HG03025 (cell line): ENCODE data around the gene COL23A1.

Experiments
- ATAC-seq: cut with Tn5 transposase; IDR thresholded peaks from one replicate; pipeline ENCODE4 v1.9.1; 2021; ENCODE audit warnings: mild to moderate bottlenecking, moderate library complexity; ENCODE audit not compliant: unreplicated experiment, low FRiP score

COL23A1 gene

DNA sequence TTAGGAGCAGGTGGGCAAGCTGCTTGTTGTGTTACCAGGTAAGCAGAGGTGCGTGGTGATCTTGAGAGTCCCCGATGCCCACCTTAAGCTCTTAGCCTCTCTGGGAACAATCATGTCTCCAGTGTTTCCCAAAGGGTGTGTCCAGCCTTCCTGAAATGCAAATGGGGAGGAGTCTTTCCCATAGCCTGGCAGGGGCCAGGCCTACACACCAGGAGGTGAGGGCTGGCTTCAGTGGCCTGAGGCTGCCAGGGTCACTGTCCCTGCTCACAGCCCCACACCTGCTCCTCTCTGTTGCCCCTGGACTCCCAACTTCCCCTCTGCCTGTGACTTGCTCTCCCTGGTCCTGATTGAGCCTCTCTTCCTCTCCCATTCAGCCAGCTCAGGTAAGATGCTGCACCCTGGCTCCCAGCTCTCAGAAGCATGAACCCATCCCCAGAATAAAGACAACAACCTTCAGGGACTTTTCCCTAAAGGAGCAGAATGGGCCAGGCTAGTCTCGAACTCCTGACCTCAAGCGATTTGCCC is 291.8 kb downstream of the COL23A1 start:
- ATAC-seq: no peak

DNA sequence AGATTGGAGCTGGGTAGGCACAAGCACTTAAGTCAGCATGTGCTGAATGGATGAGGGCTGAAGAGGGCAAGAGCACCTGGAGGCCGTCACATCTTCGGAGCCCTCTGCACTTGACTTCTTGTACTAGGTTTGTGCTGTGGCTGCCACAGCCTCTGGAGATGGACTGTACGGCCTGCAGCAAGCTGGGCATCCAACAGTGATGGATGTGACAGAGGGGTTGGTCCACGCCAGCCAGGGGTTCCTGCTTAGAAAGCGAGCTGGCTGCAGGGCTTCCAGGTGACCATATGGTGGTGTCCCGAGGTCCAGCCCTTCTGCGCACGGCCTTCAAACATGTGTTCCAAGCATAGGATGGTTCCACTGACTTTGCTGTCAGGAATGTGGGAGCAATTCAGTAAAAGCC is 292.4 kb downstream of the COL23A1 start:
- ATAC-seq: no peak

DNA sequence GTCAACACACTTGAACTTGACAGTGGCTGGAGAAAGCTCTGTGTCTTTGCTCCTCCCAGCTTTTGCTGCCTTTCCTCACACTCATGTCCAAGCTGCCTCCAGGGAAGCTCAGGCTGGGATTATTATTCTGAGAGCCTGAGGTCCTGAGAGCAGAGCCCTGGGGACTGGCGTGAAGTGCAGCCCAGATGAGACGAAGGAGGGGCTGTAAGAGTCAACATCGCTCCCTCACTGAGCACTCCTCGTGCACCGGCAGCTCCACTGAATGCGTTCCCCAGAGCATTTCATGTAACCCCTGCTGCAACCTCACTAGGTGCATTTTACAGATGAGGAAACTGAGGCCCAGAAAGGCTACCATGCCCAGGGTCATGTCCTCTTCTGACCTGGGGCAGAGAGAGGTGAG is 294.1 kb downstream of the COL23A1 start:
- no peak for ATAC-seq

DNA sequence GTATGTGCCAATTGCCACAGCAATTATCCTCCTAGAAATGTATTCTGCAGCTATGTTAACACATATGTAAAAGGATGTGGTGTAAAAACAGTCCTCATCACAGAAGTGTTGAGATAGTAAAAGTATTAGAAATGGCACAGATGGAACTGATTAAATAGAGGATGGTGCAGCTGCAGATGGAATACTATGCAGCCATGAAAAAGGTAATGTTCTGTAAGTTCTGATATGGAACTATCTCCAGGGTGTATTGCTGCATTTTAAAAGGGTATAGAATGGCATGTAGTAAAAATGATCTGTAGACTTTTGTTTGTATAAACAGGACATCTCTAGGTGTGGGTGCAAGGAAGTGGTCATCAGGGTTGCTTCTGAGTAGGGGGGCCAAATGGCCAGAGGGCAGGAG is 294.6 kb downstream of the COL23A1 start:
- ATAC-seq: no peak

DNA sequence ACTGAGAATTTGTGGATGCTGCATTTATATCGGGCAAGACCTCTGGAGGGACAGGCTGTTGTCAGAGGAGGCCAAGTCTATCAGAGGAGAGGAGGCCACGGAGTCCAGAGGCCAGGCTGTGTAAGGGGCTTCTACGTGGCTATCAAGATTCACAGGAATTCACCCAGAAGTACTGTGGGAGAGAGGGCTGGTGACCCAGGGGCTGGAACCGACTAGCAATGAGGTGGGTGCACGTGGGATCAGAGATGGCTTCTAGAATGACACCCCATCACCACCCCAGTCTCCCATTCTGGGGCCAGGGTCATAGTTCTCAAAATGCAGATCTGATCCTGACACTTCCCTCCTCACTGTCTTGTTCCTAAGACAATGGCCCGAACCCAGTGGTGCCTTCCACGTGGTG is 296.4 kb downstream of the COL23A1 start:
- ATAC-seq: no peak

DNA sequence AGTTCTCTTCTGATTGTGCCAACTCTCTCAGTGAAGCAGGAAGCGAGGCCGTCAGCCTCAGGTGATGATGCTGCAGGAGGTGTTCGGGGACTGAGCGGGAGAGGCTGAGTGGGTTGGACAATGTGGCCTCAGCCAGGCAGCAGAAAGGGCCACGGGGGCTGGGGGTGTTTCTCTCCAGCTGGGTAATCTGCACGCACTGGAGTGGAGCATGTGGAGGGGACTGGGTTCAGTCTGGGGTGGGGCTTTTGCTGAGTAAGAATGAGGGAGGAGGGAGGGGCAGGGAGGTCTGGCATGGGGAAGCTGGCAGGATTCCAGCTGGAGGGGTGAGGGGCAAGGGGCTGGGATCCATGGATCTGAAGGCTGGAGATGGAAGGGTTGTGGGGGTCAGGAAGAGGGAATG is 296.8 kb downstream of the COL23A1 start:
- ATAC-seq: no peak

DNA sequence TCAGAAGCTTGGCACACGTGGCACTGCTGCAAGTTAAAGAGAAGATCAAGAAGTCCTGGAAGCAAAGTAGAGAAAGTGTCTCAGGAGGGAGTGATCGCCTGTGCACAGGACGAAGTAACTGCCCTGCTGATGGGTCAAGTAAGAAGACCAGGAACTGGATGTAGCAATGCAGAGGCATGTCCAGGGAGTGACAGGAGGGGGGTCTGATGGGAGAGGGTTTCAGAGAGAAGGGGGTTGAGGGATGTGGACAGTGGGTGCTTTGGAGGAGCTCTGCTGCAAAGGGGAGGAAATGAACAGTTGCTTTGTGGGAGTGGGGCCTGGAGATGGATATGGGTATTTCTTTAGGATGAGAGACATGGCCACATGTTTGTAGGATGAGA is 297.4 kb downstream of the COL23A1 start:
- ATAC-seq: no peak

DNA sequence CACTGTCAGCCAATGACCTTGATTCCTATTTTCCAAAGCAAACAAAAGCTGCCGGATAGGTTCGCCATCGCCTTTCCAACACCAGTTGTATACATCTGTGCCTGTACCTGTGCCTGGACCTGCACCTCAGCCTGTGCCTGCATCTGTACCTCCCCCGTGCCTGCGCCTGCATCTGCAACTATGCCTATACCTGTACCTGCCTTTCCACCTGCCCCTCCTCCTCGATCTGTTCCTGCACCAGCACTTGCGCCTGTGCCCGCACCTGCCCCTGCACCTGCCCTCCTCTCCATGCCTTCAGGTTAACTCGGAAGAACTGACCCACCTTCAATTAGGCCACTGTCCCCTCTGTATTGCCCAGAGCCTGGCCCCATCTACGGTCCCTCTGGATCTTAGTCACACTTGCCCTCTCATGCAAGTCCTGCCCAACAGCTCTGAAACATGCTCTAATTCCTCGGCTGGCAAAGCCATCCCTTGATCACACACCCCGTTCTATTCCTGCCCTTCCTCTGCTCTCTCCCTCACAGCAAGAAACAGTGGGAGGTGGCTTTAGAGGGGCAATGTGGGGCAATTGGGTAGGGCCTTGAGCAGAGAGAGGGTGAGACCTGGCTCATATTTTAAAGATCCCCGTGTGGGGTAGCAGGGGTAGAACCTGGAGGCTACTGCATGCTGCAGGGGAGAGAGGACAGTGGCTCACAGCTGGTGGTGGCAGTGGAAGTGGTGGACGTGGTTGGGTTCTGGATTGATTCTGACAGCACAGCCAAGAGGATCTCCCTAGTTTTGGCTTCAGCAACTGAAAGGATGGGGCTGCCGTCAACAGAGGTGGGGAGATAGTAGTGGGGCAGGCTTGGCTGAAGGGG is 298.0 kb downstream of the COL23A1 start:
- ATAC-seq: no peak

DNA sequence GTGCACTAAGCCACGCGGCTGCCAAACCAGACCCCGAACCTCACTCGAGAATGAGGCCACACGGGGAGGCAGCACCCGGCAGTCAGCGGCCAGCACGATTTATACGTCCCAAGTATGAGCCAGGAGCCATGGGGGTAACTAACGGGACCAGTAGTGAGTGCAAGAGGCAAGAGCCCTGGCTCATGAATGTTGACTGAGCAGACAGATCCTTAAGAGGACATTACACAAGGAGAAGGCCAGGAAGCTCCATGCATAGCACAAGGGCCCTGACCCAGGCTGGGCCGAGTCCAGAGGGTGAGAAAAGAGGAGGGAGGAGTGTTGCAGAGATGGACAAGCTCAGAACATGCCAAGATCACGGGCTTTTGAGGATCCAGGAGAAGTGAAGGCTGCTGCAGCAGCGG is 299.0 kb downstream of the COL23A1 start:
- ATAC-seq: no peak

DNA sequence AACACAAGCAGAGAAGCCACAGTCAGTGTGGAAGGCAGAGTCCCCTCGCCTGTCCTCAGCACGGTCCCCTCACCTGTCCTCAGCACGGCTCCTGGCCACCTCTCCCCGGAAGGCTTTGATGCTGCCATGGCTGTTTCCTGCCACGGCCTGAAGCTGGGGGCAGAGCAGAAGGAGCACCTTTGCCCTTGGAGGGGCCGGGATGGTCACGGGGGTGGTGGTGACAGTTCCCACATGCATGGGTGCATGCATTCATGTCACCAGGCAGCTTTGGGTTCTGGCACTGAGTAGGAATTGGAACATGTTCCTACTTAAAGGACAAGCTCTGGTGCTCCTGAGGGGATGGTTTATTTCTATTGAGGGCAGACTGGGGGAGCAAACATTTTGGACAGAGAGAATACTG is 299.8 kb downstream of the COL23A1 start:
- no peak for ATAC-seq

DNA sequence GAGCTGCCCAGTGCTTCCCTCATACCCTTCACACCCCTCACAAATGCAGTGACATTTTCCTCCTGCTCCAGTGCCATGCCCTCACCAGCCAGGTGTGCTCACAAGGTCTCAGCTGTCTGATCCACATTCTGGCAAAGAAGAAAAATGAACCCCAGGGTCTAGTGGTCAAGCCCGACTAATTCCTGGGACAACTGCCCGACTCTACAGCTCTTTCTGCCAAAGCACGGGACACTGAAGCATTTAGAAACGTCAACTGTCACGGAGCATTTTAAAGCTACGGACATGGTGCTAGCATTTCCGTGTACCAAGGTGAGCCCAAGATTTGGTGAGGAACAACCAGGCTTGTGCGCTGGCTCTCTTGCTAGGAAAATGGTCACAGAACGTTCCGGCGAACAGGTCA is 300.8 kb downstream of the COL23A1 start:
- ATAC-seq: no peak

DNA sequence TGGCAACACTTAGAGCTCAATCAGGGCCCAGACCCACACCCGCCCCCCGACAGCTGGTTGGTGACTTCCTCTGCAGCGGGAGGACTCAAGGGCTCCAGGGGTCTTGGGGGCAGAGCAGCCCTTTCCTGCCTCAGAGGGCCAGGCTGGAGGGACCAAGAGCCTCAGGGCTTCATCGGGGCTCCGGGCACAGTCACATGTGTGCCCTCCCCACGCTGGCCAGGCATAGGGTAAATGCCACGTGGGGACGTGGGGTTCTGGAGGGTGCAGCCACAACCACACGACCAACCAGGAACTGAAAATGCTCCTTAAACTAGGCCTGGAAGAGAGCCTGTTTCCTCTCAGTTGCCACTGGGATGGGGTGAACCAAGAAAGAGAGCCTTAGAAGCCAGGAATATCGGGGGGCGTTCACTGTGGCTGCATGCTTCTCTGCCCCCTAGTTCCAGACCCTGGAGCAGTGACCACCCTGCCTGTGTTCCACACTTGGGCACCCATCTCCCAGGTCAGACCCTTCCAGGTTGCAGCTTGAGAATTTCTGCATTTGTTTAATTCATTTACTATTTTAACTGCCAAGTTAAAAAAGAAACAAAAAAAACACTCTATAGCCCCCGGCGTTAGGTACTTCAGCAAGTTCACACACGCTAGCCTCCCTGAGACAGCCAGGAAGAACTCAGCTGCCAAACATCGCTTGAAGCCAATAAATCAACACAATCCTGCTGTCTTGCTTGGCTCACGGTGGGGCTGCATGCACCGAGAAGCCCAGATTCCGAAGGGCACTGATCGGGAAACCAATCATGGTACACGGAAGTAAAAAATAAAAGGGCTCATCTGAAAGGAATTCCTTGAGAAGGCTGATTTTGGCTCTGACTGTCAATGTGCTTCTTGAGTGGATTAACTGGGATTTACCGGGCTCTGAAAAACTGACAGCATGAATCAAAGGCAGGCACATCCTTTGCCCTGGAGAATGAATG is 301.5 kb downstream of the COL23A1 start:
- no peak for ATAC-seq

DNA sequence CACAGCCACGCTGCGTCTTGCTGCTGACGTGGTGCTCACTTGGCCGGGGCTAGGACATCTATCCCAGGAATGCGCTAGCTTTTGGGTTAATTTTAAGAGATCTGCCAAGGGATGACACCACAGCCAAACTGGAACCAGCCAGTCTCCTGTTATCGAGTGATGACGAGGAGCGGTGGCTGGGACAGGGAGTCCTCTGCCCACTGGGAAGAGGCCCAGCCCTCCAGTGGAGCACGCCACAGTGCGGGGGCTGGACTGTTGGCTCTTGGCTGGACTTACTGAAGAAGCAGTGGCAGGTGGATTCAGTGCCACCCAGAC is 302.4 kb downstream of the COL23A1 start:
- no peak for ATAC-seq

DNA sequence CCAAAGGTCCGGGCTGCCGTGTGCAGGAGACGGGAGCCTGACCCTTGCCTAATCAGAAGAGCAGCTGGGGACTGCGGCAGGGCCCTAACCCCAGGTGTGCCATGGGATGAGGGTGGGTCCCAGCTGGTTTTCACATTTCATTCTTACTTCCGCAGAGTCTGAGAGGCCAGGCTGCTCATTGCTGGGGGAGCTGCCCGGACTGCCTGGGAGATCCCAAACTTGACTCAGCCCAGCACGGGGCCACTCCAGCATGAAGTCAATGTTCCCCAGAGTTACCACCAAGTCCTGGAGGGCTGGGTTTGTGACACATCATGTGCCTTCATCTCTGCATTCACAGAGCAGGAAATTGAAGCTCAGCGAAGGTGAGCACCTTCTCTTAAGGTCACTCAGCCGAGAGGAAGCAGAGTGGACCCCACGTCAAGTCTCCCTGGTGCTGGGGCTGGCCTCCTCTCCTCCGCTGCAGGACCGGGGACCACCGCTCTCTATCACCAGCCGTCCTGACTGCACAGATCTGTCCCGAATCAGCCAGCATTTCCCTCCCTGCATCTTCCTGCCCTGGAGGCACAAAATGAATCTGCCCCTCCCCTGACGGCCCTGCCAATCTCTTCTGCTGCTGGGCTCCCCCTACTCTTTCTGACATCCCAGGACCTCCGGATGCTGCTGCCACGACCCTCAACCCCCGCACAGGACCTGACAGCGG is 303.0 kb downstream of the COL23A1 start:
- ATAC-seq: no peak

DNA sequence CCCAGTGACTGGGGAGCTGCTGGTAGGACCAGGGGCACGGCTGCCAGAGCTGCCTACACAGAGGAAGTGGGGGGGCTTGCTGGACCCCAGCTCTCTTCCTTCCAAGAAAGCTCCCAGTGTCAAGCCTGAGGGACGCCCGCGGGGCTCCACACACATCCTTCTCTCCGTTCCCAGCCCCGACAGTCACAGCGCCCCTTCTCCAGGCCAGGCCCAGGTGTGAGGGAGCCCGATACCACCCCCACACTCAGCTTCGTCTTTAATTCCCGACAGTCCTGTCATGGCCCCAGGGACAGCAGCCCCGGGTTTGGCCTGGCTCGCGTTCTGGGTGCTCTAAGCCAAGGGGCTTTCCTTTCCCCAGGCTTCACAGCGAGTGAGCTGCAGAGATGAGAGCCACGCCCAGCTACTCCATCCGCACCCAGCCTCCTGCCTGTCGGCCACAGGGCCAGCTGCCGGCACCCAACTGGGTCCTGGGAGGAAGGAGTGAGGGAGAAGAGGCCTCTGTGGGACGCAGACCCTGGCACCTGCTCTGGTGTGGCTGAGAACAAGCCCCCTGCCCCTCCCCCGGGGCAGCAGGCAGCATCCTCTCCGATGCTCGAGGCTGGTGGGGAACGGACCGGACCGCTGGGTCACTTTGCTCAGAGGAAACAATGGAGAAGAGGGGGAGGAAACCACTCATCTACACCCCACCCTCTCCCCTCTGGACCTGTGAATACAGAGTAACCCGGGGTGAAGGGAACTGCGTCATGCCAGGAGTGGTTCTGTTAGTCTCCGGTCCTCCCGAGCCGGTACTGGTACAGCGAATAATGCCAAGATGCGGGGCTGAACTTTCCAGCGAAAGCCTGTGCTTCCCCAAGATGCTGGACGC is 303.7 kb downstream of the COL23A1 start:
- ATAC-seq: no peak

DNA sequence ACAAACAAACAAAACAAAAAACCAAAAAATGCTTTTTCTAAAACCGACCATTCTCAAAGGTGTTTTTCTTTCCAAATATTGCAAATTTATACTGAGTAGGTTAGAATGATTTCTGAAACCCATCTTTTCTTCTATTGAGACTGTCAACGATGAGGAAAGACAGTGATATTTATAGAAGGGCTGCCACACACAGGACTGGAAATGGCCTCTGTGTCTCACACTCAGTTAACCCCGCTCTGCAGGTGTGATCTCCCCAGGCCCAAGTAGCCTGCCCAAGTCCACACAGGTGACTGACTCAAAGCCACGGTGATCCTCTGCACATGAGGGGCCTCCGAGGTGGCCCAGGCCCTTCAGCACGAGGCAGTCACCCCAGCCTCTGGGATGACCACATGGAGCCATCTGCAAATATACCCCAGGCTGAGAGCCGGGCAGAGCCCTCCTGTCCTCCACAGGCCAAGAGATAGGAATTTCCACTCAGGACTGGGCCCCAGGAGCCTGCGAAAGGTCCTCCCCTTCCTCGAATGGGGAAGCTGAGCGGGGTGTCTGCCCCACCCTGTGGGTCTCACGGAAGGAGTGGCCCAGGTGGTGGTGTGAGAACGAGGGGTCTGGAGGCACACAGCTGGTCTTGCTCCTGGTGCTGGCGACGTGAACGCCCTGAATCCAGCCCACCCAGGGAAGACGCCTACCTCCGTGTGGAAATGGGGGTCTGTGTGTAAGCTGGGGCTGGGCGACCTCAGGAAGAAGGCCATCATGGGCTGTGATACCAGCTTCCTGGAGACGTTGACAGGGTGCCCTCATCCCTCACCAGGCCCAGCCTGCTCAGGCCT is 304.6 kb downstream of the COL23A1 start:
- ATAC-seq: no peak

DNA sequence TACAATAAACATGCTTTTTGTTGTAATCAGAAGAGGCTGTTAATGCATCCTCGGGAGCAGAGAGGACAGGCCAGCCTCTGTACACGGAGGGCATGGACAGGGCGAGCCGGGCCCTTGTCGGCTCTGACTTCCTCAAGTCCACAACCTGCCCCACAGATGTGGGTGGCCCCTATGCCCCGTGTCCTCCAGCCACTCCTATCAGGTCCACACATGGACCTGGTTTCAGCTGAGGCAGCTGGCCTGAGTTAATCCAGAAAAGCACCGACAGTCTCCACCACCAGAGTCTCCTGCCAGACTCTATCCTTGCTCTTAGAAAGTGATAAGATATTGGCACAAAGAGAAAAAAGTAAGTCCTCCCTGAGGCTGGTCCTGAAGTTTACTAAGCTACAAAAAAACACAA is 305.2 kb downstream of the COL23A1 start:
- no peak for ATAC-seq

DNA sequence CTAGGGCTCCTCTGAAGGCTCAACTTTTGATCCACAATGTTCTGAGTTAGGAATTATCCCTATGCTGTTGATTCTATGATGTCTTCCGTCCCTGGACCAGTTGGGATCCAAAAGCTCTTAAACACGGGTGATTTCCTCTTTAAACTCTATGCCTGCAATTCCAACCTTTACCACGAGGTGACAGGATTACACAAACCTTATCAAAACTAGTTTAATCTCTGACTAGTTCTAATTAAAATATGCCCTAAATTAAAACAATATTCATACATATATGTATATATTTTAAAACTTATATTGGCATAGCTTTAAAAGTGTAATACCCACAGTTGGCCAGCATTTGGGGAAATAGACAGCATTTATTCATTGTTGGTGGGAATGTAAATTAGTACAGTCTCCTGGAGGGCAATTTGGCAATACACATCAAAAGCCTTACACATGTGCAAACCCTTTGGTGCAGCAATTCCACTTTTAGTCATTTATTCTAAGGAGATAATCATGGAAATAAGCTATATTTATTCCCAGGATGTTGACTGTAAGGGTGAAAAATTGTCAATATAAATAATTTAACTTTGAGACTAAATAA is 306.0 kb downstream of the COL23A1 start:
- ATAC-seq: no peak

DNA sequence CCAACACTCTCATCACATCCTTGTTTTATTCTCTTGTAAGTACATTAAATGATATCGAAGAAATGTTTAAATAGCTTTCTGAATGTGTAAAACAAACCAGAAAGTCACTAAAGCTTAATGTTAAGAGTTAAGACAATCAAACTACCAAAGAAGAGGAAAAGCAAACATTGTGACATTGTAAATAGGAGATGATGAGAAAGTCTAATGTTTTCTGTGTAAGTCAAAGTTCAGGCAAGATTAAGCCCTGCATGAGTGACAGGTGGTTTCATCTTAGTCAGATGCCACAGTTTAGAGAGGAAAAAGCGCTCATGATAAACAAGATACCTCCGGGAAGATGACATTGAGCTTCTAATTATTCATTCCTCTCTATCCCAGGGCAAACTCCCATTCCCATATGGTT is 306.7 kb downstream of the COL23A1 start:
- ATAC-seq: no peak
